OCI-LY3 (cell line): ENCODE results near the gene COL12A1.

ENCODE experiments used
- CTCF ChIP-seq: fragments of 200-600, 300-600 bp; sonication (generic); IDR thresholded peaks from 2 replicates; pipeline ENCODE4 v1.5.1; 2014; ENCODE audit warnings: antibody characterized with exemption, low read length, low read depth
- EZH2phosphoT487 ChIP-seq: fragments of 200-600 bp; shearing (Covaris generic); IDR thresholded peaks from 2 replicates; pipeline ENCODE4 v1.6.1; 2018; ENCODE audit warnings: antibody characterized with exemption, mixed run types, low read depth

GRCh38 chr6:75150685-75151412, 55.0 kb downstream of the COL12A1 start:
- TF ChIP-seq CTCF (no peak), EZH2phosphoT487 (no peak)
